NCI-H345 (cell line): Measurements from ENCODE around the gene VIPR2.
A peak's percentile ranks its signal among the peaks of the same experiment; 100 is the strongest.

Source experiments
- DNase-seq: peaks from one replicate; lab custom pipeline; 2025; lab: John Stamatoyannopoulos, UW

VIPR2 gene

DNA sequence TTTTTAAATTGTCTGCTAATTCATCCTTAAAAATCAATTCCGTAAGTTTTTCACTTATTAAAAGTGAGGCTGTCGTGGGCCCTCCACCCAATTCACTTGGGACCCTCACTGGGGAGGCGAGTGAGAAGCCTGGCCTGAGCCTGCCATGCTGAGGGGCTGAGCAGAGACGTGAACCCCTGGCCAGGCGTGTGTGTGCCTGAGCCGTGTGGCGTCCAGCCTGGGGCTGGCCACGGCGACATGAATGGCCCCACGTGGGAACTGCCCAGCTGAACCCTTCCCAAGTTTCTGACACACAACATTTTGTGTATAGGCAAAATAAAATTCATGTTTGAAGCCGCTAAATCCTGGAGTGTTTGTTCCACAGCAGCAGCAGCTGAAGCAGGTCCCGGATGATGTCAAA, 13.0 kb upstream of the VIPR2 start:
- DNase-seq = no peak

DNA sequence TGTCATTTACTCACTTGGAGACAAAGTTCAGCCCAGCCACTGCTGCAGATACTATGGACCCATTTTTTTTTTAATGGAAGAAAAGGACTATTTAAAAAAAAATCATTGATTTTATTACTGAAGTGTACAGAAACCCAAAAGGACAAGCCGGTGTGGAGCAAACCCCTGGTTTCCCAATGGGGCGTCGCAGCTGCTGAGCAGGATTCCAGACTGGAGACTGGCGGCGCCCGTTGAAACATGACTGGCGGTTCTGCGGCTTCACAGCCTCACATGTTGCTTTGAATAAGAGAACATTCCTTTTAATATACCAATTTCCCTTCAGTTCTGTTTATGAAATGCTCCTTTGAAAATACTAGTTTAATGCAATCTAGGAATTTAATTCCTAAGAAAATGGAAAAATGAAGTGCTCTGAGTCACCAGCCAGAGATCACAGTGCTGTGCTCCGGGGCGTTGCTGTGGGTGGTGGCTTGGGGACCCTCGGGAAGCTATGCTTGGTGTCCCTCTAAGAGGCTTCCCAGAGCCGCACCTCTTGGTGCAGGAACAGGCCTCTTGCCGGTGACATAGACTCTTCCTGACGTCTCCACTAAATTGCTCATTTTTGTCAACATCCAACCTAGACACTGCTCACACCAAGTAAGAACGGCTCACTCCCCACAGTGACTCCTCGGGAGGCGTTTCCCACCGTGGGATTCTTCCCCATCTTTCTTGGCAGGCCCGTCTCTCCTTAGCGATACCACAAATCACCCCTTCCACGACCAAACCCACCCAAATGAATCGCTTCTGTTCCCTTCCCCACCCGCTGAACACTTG, 12.0 kb upstream of the VIPR2 start:
- DNase-seq = no peak

DNA sequence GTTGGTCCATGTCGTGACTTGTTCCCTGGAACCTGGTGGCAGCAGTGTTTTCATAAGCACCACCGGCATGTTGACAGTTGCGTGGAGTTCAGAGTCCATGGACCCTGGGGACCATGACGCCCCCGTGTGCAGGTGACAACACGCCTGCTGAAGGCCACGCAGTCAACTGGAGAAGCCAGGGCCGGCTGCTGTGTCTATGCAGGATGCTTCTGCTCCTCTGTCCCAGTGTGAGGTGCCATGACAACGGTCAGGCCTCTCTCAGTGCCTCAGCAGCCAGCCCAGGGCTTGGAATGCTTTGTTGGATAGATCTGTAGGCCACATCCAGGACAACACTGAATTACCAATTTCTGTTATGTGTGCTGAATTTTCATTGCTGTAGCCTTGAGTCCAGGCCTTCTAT, 10.7 kb upstream of the VIPR2 start:
- no peak for DNase-seq

DNA sequence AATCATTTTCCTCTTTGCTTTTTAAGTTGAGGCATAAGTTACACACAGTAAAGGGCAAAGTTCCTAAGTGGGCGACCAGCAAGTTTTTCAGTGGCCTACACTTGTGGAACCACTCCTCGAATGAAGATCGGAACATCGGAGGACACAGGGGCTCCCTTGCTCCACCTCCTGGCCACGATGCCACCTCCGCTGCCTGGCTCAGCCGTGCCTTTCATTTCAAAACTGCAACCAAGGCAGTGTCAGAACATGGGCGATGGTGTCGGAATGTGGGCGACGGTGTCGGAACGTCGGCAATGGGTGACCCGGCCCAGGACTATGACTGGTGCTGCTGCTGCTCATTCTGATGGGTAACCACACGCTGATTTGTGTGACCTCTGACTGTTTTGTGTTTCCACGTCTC, 9.6 kb upstream of the VIPR2 start:
- DNase-seq = no peak

DNA sequence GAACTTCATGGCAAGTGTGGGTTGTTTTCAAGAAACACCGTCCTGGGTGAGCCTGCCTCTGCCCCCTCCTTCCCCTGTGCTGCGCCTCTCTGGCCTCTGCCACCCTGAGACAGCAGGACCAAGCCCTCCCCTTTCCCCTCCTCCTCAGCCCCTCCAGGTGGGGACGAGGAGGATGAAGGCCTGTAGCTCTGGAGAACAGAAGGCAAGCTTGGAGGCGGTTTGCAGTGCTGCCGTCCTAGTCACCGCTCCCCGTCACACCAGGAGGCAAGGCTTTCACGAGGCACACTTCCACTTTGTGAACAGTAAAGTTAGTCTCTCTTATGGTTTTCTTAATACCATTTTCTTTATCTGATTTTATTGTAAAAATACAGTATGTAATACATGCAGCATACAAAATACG, 8.8 kb upstream of the VIPR2 start:
- DNase-seq = no peak

DNA sequence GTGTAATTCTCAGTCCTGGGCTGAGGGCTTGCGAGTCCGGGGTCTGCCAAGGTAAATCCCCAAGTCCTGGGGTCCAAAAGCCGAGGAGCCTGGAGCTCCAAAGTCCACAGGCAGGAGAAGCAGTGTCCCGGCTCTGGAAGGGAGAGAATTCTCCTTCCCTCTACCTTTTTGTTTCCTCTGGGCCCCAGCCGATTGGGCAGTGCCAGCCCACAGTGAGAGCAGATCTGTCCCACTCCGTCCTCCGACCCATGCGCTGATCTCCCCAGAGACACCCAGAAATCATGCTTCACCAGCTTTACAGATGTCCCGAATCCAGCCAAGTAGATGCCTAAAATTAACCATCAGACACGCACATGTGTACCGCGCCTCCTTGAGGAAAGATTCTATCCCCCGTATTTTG, 8.1 kb upstream of the VIPR2 start:
- DNase-seq = no peak

DNA sequence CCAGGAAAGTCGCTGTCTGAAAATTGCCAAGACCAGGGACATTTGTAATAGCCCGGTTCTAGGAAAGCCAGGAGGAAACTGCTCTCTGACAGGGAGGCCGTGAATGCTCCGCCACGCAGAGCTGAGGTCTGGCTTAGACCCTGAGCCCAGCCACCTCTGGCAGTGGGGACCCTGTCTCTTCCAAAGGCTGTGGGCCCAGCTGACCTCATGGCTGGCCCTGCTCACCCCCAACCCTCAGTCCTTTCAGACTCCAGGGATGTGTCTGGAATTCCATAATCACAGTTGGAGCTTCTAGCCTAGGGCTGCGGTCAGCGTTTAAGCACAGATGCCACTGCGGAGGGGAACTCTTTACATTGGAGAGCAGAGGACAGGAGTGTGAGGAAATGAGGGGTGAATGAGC, 6.6 kb upstream of the VIPR2 start:
- DNase-seq = no peak

DNA sequence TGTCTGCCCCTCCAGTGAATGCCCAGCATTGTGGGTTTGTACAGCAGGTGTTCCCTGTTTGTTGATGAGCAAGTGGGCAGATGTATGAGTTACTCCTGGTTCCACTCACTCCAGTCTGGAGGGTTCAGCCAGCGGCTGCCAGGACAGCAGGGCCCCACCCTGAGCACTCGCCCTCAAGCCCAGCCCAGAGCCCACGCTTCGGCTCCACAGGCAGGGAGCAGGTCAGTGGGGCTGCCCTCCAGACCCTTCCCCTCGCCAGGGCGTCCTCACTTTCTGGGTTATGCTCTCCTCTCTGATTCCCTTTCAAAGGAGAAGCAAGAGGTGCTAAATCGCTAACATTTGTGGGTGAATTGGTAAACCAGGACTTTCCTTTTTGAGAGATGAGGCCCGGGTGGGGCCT, 4.8 kb upstream of the VIPR2 start:
- DNase-seq = no peak

DNA sequence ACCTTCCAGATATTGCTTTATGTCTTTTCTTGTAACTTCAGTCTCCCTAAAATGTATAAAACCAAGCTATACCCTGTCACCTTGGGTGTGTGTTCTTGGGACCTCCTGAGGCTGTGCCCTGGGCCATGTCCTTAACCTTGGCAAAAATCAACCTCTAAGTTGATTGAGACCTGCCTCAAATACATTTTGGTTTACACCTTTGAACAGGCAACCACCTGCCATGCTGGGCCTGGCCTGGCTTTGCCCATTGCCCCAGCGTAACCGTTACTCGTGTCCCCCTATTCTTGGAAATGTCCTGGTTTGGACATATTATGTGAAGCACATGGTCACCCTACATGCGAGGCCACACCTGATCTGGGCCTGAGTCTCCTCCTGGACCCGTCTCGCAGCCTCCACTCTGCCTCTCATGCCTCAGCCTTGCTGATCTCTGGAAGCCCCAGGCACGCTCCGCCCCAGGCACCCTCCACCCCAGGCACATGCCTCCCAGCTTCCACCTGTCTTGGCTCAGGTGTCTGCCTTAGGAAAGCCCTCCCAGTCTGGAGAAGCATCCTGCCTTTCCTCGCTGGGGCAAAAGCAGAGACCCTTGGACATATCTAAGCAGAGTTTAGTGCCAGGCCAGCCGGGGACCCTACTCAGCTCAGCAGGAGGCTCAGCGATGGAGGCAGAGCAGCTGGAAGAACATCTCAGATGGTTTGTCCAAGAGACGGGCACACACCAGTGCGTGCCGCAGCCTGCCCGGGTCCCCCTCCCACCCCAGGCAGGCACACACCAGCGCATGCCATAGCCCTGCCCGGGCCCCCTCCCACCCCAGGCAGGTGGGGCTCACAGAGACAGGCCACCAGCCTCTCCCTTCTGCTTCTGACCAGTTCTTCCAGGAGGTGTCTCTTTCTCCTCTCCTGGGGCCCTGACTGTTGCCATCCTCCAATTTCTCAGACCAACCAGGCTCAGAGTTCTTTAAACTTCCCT, 4.0 kb upstream of the VIPR2 start:
- DNase-seq = no peak

DNA sequence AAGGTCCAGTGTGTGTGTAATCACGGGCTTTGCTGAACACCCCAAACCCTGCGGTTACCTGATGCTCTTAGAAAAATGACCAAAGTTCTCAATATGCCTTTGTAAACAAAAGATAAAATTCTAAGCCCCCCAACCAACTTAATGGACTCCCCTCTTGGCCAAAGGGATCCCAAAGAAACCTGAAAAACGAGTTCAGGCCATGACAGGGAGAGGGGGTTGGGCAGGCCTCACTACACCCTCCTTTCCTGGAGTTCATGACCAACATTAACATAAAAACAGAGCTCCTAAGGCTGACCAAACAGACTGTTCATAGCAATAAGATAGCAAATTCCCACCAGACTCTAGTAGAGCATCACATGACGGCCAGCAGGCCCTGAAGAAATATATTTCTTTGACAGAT, 3.0 kb upstream of the VIPR2 start:
- DNase-seq = no peak

DNA sequence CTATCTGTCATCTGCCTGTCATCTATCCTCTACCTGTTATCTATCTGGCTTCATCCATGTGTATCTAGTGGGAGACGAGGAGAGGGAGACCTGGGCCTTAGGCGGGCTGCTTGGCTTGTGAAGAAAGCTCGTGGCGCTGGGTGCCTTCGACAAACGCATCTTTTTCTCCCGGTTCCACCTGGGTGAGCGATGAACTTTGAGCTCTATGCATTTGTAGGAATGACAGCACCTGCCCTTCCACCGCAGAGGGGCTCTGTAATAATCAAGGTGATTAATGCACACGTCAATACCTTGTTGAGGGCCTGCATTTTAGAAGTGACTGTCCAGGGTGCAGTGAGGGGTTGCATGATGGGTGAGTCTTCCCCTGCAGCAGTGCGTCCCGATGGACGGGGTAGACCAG, 2.6 kb upstream of the VIPR2 start:
- no peak for DNase-seq

DNA sequence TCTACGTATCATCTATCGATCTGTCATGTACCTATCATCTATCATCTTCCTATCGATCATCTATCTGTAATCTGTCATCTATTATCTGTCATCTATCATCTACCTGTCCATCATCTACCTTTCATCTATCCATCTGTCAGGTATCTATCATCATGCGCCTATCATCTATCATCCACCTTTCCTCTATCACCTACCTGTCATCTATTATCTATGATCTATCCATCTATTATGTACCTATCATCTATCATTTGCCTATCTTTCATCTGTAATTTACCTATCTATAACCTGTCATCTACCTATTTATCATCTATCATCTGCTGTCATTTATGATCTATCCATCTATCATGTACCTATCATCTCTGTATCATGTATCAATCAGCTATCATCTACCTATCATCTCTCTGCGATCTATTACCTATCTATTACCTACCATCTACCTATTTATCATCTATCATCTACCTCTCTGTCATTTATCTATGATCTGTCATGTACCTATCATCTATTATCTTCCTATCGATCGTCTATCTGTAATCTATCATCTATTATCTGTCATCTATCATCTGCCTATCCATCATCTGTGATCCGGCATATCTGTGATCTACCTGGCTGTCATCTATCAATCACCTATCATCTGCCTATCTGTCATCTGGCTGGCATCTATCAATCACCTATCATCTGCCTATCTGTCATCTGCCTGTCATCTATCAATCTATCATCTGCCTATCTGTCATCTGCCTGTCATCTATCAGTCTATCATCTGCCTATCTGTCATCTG, 1.6 kb upstream of the VIPR2 start:
- no peak for DNase-seq

DNA sequence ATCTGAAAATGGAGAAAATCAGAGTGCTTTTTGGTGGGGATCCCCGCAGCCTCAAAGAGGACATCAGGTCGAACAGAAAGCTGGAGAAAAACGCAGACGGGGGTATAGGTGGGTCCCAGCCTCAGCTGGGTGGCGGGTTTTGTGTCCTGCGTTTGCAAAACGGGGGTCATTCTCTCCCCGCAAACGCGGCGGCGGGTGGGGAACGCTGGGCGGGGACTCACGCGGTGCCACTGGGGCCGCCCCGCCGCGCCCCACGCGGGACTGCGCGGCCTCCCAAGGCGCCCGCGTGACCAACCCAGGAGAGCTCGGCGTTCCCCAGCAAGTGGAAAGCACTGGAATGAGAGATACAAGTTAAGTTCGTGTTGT, 806 bp upstream of the VIPR2 start:
- DNase-seq = no peak

DNA sequence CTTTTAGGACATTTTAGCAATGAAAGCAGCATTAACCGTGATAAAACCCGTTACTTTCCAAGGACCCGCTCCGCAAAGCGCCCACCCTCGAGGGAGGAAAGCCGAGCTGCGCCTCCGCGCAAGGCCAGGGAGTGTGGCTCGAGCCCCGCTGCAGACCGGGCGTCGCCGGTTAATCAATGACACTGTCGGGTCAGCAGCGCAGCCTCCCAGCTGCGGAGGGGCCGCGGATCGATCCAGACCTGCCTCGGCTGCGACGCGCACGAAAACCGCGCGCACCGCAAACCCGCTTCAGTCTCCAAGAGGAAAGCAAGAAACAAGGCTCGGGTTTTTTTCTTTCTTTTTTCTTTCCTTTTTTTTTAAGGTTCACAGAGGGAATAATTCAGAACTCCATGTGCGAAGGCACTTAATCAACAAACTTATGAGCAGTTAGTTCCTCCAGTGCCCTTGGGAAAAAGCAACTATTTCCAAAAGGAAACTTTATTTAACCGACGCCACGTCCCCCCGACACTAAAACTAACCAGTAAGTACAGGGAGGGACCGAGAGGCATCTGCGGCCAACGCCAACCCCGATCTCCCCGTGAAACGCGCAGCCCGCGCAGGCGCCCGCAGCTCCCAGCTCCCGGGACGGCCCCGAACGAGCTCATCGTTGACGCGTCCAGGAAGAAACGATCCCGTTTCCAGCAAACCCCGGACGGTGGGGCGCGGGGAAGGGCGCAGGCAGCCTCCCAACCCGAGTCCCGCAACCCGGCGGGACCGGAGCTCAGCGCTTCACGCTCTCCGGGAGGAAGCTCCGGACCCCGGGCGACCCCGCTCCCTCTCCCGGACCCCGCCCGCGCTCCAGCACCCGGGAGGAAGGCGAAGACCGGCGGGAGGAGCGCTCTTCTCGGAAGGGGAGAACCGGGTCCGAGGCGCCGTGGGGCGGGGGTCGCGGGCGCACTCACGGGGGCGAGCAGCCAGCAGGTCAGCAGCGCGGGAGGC, 598 bp downstream of the VIPR2 start:
- DNase-seq = peak; percentile 24

DNA sequence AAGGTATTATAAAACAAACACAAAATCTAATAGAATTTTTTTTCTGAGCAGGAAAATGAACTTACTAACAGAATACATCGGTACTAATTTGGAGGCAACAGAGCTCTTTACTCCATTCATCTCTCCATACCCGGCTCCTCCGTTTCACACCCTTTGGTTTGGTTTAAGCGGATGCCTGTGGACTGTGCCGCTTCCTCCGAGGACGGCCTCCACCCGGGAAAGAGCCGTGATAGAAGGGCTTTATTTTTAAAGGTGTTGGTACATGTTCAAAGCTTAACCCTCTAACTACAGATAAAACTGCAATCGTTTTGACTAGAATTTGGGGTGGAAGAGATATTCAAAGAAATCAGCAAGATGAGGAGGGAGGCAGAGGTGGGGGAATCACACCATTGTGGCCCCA, 1.9 kb downstream of the VIPR2 start:
- DNase-seq = no peak

DNA sequence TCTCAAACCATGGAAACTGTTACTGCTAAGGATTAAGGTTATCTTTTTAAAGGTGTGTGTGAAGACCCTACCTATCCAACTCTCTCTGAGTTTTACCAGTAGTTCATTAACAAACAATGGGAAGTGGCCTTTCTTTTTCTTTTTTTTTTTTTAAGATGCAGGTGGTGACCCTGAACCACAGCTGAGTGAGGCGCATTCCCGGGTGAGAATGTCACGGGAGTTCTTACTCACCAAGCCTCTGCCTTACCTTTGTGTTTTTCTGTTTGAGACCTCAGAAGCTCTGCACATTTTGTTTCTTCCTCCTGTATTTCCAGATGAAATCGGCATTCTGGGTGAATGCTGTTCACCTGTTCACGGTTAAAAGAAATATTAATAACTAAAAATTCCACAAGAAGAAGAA, 2.5 kb downstream of the VIPR2 start:
- DNase-seq = no peak

DNA sequence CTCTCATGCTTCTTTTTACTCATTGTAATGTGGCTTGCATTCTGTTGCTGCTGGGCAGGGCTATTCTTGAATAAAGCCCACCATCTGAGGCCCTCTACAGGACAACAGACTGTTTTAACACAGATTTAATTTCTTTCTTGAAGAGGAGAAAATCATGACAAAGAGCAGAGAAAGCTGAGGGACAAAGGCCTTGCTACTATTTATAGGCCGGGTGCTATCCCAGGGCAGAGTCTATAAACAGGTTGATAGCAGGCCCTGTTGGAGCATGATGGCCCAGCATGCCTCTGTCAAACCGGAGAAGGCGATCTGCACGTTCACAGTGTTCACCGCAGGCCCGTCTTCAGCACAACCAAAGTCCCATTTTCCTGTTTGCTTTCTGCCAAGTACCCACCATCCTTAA, 3.0 kb downstream of the VIPR2 start:
- no peak for DNase-seq

DNA sequence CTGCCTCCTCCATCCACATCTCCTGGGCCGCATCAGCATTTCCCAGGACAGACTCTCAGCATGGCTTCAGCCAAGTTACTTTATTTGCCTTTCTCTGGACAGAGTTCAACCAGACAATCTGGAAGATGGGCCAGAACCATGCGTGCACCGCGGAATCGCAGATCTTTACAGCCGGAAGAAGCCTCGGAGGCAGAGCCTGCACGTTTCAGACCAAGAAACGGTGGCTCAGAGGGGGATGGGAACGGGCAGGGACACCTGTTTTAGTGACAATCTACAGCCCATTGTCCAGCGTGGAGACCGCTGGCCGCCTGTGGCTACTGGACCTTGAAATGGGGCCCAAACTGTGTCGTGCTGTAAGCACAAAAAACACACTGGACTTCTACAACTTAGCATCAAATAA, 3.5 kb downstream of the VIPR2 start:
- DNase-seq = no peak

DNA sequence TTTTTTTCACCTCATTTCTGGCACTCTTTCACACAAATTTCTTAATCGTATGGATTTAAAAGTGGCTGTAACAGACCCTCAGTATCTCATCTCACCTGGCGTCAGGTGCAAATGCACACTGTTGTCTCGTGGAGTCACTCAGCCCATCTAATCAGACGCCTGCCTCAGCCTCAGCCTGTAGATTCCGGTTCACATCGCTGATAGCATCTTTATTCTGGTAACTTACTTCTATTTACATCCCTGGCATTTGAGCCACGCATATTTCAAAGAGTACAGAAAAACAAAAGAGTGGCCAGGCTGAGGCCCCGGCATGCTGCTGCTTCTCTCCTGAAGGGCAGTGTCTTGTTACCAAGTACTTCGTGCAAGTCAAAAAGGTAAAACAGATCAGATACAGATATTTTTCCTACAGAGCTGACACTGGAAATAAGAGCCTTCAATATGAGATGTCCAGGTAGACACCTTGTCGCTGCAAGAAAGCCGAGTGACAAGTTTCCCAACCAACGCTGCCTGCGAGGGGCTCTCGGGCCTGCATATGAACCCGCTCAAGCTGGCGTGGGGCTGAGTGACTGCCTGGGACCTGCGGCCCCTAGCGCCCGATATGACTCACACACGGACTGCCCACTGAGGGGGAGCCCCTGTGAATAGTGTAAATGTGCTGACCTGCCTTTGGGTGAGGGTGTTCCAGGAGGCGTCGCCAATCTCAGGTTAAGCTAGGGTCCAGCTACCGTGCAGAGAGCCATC, 4.3 kb downstream of the VIPR2 start:
- DNase-seq = no peak

DNA sequence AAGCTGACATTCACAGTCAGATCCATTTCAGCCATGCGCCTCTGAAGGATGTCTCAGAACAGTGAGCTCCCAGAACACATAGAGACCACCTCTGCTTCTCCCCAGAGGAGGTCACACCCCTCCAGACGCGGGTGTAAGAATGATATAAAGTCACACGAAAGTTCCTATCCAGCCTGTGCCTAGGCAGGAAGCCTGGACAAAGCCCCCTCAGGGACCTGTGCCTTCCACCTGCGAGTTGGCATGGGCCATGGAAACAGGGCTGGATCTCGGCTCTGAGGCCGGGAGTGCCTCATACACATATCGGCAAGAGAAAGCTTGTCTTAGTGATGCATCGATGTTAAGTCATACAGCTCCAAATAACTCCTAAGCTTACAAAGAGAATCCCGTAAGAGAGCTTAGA, 5.0 kb downstream of the VIPR2 start:
- no peak for DNase-seq

DNA sequence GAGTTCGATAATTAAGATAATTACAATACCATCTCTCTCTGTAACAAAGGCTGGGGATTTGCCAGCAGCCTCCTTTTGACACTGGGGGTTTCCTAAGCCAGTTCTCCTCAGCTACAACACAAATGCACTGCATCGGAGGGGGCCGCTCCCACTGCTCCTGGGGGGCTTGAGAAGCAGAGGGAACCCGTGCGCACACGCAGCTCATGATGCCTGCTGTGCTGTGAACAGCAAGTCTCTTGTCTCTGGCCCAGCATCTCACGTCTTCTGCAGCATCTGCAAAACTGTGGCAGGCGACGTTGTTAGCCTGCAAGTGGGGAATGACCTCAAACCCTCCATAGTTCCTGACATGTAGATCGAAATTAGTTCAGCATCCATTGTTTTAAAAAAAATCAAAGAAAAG, 5.5 kb downstream of the VIPR2 start:
- no peak for DNase-seq
